CD4-positive, alpha-beta T cell (primary cell): ENCODE results near the gene TMOD1. TPM values are rescaled to one million over a fixed set of nuclear protein-coding genes. Genes with fewer than 3 reads are reported as not detected.
"Not testable (repeated sequence)": the region's sequence is repeated elsewhere in the genome, so short reads cannot be mapped to it uniquely, and the experiment has no call there.

ENCODE experiments used
- ATAC-seq: fragments of 200-7000 bp; cut with Tn5 transposase; one replicate; pipeline ENCODE4 v1.10.0; 2022; ENCODE audit warnings: mild to moderate bottlenecking; ENCODE audit not compliant: poor library complexity
- CTCF ChIA-PET: fragments of 350-600 bp; sonication (Branson Sonifier 250); formaldehyde crosslinking; loops from one replicate; lab custom pipeline; 2021; ENCODE audit warnings: antibody characterized with exemption, inconsistent platforms; lab: Charles Lee
- POLR2A ChIA-PET: fragments of 350-600 bp; sonication (Branson Sonifier 250); formaldehyde crosslinking; loops from one replicate; lab custom pipeline; 2021; ENCODE audit warnings: antibody characterized with exemption, inconsistent platforms; lab: Charles Lee
- DNase-seq, 14 experiments: peaks; one replicate each; pipeline ENCODE4 v3.0.0-alpha.2; 2013 to 2020; ENCODE audit warnings: mixed read lengths in 2 of 14
- H3K27ac ChIP-seq, 2 donors: one replicate each; pipeline versions ENCODE4 v1.5.1 to v1.7.0; 2013; ENCODE audit warnings: low read length in 2 of 2, low read depth in 1 of 2, mild to moderate bottlenecking in 1 of 2
- H3K27me3 ChIP-seq, 2 experiments: 1 replicate in 1 of 2; 2 replicates in 1 of 2; pipeline versions ENCODE4 v1.6.1 to v1.7.0; 2013; ENCODE audit warnings: low read length in 2 of 2, control low read depth in 1 of 2, mild to moderate bottlenecking in 1 of 2, moderate library complexity in 1 of 2; ENCODE audit not compliant: insufficient read depth in 2 of 2, control insufficient read depth in 1 of 2
- H3K36me3 ChIP-seq: one replicate; pipeline ENCODE4 v1.6.1; 2013; ENCODE audit warnings: low read length, control low read depth; ENCODE audit not compliant: insufficient read depth
- H3K4me1 ChIP-seq: one replicate; pipeline ENCODE4 v1.6.1; 2013; ENCODE audit warnings: low read length, control low read depth; ENCODE audit not compliant: insufficient read depth
- H3K4me3 ChIP-seq: one replicate; pipeline ENCODE4 v1.5.1; 2013; ENCODE audit warnings: mild to moderate bottlenecking, low read length, moderate library complexity
- H3K9me3 ChIP-seq, 2 experiments: 1 replicate in 1 of 2; 2 replicates in 1 of 2; pipeline versions ENCODE4 v1.6.1 to v1.7.0; 2013; ENCODE audit warnings: low read length in 2 of 2, mild to moderate bottlenecking in 2 of 2, control low read depth in 1 of 2, moderate library complexity in 1 of 2; ENCODE audit not compliant: control insufficient read depth in 1 of 2, insufficient read depth in 1 of 2
- H3K27ac Mint-ChIP-seq: one replicate; pipeline ENCODE4 v1.8.0; 2020; ENCODE audit warnings: mixed read lengths
- H3K27me3 Mint-ChIP-seq: one replicate; pipeline ENCODE4 v1.8.0; 2021; ENCODE audit warnings: mixed read lengths
- H3K36me3 Mint-ChIP-seq: one replicate; pipeline ENCODE4 v1.8.0; 2021; ENCODE audit warnings: low read depth, mixed read lengths
- H3K4me1 Mint-ChIP-seq: one replicate; pipeline ENCODE4 v1.8.0; 2021; ENCODE audit warnings: low read depth, mixed read lengths
- H3K4me3 Mint-ChIP-seq: one replicate; pipeline ENCODE4 v1.8.0; 2020; ENCODE audit warnings: mild to moderate bottlenecking, mixed read lengths
- H3K9me3 Mint-ChIP-seq: one replicate; pipeline ENCODE4 v1.8.0; 2020; ENCODE audit warnings: mixed read lengths
- CTCF ChIP-seq: fragments of 200-600 bp; IDR thresholded peaks from one replicate; pipeline ENCODE4 v1.8.0; 2022; ENCODE audit warnings: antibody characterized with exemption, mild to moderate bottlenecking
- intact Hi-C, 2 experiments: fragments of 100-400 bp; cut with DNase I in 1 of 2; cut with micrococcal nuclease in 1 of 2; formaldehyde crosslinking; loops; one replicate each; pipeline versions ENCODE4 v1.15.1 to v1.9.0; 2023 to 2025; cut with DNase I, micrococcal nuclease
- total RNA-seq, 174 experiments: library from RNA in 2 of 174; stranded (reverse) in 2 of 174; gene quantifications; one replicate each; pipeline ENCODE4 v1.2.3 and lab custom pipeline; 2021 to 2026

Gene TMOD1
- total RNA-seq, 2 experiments from 2014 or later = 0.20 to 0.47 TPM

GRCh38 chr9:97617939-97618416, 116.5 kb downstream of the TMOD1 start:
- POLR2A ChIA-PET = no interaction called here
- CTCF ChIA-PET = no interaction called here
- Mint-ChIP-seq H3K27ac (no peak overlapping the region), H3K36me3 (peaks cover 64% of the 10 kb centered on the region), H3K4me1 (no peaks in the 10 kb centered on the region), H3K4me3 (no peak overlapping the region), H3K27me3 (no peaks in the 10 kb centered on the region), H3K9me3 (no peaks in the 10 kb centered on the region)
- intact Hi-C loops = loop anchor here in 1 of 2 experiments (5.0 kb wide), 2 partner anchors 151 to 761 kb away; no protein-coding TSS in a partner anchor
- Histone ChIP-seq H3K4me1 (no peaks in the 10 kb centered on the region), H3K4me3 (no peak overlapping the region), H3K36me3 (peaks cover 10% of the 10 kb centered on the region), H3K27me3 (no peaks in the 10 kb centered on the region), H3K27ac (no peak overlapping the region), H3K9me3 (no peaks in the 10 kb centered on the region)
- ATAC-seq = no peak
- no peak for DNase-seq
- no peak for TF ChIP-seq CTCF

DNA sequence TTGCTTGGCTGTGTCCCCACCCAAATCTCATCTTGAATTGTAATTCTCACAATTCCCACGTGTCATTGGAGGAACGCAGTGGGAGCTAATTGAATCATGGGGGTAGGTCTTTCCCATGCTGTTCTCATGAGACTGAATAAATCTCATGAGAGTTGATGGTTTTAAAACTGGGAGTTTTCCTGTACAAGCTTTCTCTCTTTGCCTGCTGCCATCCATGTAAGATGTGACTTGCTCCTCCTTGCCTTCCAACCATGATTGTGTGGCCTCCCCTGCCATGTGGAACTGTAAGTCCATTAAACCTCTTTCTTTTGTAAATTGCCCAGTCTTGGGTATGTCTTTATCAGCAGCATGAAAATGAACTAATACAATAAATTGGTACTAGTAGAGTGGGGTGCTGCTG, 118.6 kb downstream of the TMOD1 start:
- H3K9me3 ChIP-seq, H3K4me1 ChIP-seq, H3K27me3 ChIP-seq, H3K9me3 Mint-ChIP-seq, H3K27ac Mint-ChIP-seq, H3K27me3 Mint-ChIP-seq, ATAC-seq, H3K27ac ChIP-seq, H3K4me3 ChIP-seq, H3K4me1 Mint-ChIP-seq, DNase-seq, CTCF ChIA-PET, intact Hi-C loops, H3K4me3 Mint-ChIP-seq: not testable (repeated sequence)
- peaks cover 16% of the 10 kb centered on the region for H3K36me3 ChIP-seq
- POLR2A ChIA-PET = interaction anchor here (1.0 kb wide), 1 partner anchor 13 kb away, joined by 3 read pairs; the partner anchor contains the start of genes NCBP1 and TSTD2
- peaks cover 78% of the 10 kb centered on the region for H3K36me3 Mint-ChIP-seq

DNA sequence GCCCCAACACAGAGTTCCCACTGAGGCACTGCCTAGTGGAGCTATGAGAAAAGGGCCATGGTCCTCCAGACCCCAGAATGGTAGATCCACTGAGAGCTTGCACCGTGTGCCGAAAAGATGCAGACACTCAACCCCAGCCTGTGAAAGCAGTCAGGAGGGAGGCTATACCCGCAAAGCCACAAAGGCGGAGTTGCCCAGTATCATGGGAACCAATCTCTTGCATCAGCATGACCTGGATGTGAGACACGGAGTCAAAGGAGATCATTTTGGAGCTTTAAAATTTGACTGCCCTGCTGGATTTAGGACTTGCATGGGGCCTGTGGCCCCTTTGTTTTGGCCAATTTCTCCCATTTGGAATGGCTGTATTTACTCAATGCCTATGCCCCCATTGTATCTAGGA, 121.0 kb downstream of the TMOD1 start:
- H3K27me3 Mint-ChIP-seq, H3K4me1 Mint-ChIP-seq, POLR2A ChIA-PET, H3K9me3 ChIP-seq, DNase-seq, intact Hi-C loops, H3K4me1 ChIP-seq, H3K4me3 Mint-ChIP-seq, H3K27ac ChIP-seq, ATAC-seq, H3K27me3 ChIP-seq, H3K4me3 ChIP-seq, CTCF ChIA-PET, H3K9me3 Mint-ChIP-seq, H3K27ac Mint-ChIP-seq: not testable (repeated sequence)
- peaks cover 28% of the 10 kb centered on the region for H3K36me3 ChIP-seq
- peaks cover 76% of the 10 kb centered on the region for H3K36me3 Mint-ChIP-seq

DNA sequence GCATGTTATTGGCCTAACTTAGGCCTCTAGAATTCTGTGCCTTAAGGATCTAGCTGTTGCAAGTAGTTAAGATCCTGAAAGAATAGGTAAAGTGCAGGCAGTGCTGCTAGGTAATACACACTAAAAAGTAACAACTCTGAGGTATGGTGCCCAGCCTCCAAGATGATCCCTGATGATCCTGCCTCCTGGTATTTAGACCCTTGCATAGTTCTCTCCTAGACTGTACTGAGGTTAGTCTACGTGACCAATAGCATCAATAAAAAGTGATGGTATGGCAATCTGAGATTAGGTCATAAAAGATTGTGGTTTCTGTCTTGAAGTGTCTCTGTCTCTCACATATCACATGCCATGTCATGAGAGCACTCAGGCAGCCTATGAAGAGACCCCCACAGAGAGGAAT, 122.5 kb downstream of the TMOD1 start:
- H3K9me3 ChIP-seq = no peaks in the 10 kb centered on the region
- no peak overlapping the region for H3K4me3 ChIP-seq
- DNase-seq (no peak), ATAC-seq (no peak)
- H3K4me3 Mint-ChIP-seq = no peak overlapping the region
- POLR2A ChIA-PET = no interaction called here
- H3K4me1 ChIP-seq = no peaks in the 10 kb centered on the region
- H3K27ac Mint-ChIP-seq = no peak overlapping the region
- H3K36me3 Mint-ChIP-seq = peaks cover 74% of the 10 kb centered on the region
- CTCF ChIA-PET = no interaction called here
- no peak overlapping the region for H3K27ac ChIP-seq
- no peaks in the 10 kb centered on the region for H3K27me3 Mint-ChIP-seq
- H3K9me3 Mint-ChIP-seq = no peaks in the 10 kb centered on the region
- TF ChIP-seq CTCF = no peak
- intact Hi-C loops = no loop called here
- H3K4me1 Mint-ChIP-seq = peaks cover 9% of the 10 kb centered on the region
- H3K36me3 ChIP-seq = peaks cover 28% of the 10 kb centered on the region
- H3K27me3 ChIP-seq = no peaks in the 10 kb centered on the region
